ENCODE results near the gene MROH2A. TPM values are rescaled to one million over a fixed set of nuclear protein-coding genes. Genes with fewer than 3 reads are reported as not detected.

Gene MROH2A
- total RNA-seq, 1 experiment from 2014 or later = not detected

GRCh38 chr2:233803292-233803911 is 25.3 kb downstream of the MROH2A start:
- ChIA-PET POLR2A (interaction anchor here (0.7 kb wide), 1 partner anchor 230 kb away, joined by 3 read pairs; no protein-coding TSS in a partner anchor), CTCF (no interaction called here)
- no peaks in the 10 kb centered on the region; the same call in 1 of the 2 replicates for H3K27me3 Mint-ChIP-seq (ENCODE audit: low read depth)
- H3K9me3 Mint-ChIP-seq = peaks cover 13% of the 10 kb centered on the region
- TF ChIP-seq, protein P1, sequence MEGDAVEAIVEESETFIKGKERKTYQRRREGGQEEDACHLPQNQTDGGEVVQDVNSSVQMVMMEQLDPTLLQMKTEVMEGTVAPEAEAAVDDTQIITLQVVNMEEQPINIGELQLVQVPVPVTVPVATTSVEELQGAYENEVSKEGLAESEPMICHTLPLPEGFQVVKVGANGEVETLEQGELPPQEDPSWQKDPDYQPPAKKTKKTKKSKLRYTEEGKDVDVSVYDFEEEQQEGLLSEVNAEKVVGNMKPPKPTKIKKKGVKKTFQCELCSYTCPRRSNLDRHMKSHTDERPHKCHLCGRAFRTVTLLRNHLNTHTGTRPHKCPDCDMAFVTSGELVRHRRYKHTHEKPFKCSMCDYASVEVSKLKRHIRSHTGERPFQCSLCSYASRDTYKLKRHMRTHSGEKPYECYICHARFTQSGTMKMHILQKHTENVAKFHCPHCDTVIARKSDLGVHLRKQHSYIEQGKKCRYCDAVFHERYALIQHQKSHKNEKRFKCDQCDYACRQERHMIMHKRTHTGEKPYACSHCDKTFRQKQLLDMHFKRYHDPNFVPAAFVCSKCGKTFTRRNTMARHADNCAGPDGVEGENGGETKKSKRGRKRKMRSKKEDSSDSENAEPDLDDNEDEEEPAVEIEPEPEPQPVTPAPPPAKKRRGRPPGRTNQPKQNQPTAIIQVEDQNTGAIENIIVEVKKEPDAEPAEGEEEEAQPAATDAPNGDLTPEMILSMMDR (IDR thresholded peaks at IDR 0.05) = no peak
- TF ChIP-seq ZNF512 (CRISPR knock-in tag; IDR thresholded peaks at IDR 0.05; ENCODE audit: borderline replicate concordance) (no peak), SP1 (CRISPR knock-in tag; conservative IDR thresholded peaks at IDR 0.05) (no peak), AR (CRISPR knock-in tag; IDR thresholded peaks at IDR 0.05) (no peak), ZNF121 (CRISPR knock-in tag; IDR thresholded peaks at IDR 0.05) (no peak), ZBTB21 (CRISPR knock-in tag; IDR thresholded peaks at IDR 0.05; ENCODE audit: borderline replicate concordance) (no peak), FOXP1 (CRISPR knock-in tag; IDR thresholded peaks at IDR 0.05; ENCODE audit: borderline replicate concordance) (no peak), ZNF281 (CRISPR knock-in tag; IDR thresholded peaks at IDR 0.05) (no peak), SMAD4 (CRISPR knock-in tag; IDR thresholded peaks at IDR 0.05) (no peak), CBFB (CRISPR knock-in tag; IDR thresholded peaks at IDR 0.05; ENCODE audit: low read depth) (no peak)
- TF ChIP-seq, protein P2, sequence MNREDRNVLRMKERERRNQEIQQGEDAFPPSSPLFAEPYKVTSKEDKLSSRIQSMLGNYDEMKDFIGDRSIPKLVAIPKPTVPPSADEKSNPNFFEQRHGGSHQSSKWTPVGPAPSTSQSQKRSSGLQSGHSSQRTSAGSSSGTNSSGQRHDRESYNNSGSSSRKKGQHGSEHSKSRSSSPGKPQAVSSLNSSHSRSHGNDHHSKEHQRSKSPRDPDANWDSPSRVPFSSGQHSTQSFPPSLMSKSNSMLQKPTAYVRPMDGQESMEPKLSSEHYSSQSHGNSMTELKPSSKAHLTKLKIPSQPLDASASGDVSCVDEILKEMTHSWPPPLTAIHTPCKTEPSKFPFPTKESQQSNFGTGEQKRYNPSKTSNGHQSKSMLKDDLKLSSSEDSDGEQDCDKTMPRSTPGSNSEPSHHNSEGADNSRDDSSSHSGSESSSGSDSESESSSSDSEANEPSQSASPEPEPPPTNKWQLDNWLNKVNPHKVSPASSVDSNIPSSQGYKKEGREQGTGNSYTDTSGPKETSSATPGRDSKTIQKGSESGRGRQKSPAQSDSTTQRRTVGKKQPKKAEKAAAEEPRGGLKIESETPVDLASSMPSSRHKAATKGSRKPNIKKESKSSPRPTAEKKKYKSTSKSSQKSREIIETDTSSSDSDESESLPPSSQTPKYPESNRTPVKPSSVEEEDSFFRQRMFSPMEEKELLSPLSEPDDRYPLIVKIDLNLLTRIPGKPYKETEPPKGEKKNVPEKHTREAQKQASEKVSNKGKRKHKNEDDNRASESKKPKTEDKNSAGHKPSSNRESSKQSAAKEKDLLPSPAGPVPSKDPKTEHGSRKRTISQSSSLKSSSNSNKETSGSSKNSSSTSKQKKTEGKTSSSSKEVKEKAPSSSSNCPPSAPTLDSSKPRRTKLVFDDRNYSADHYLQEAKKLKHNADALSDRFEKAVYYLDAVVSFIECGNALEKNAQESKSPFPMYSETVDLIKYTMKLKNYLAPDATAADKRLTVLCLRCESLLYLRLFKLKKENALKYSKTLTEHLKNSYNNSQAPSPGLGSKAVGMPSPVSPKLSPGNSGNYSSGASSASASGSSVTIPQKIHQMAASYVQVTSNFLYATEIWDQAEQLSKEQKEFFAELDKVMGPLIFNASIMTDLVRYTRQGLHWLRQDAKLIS (CRISPR knock-in tag; IDR thresholded peaks at IDR 0.05; ENCODE audit: borderline replicate concordance) = no peak
- TF ChIP-seq, protein P3, sequence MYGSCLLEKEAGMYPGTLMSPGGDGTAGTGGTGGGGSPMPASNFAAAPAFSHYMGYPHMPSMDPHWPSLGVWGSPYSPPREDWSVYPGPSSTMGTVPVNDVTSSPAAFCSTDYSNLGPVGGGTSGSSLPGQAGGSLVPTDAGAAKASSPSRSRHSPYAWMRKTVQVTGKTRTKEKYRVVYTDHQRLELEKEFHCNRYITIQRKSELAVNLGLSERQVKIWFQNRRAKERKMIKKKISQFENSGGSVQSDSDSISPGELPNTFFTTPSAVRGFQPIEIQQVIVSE (CRISPR knock-in tag; IDR thresholded peaks at IDR 0.05; ENCODE audit: borderline replicate concordance) = no peak
- ATAC-seq (no peak), DNase-seq (ENCODE audit: low spot score) (no peak)
- no peak overlapping the region for H3K27ac Mint-ChIP-seq
- H3K4me3 Mint-ChIP-seq = no peak overlapping the region
- H3K4me1 Mint-ChIP-seq = no peaks in the 10 kb centered on the region
- no peaks in the 10 kb centered on the region for H3K36me3 Mint-ChIP-seq
